Suppressor macrophage (primary cell): ENCODE data around the gene GPR84.
"Not testable (repeated sequence)": the region's sequence is repeated elsewhere in the genome, so short reads cannot be mapped to it uniquely, and the experiment has no call there.

Experiments
- DNase-seq, 4 experiments: peaks; one replicate each; pipeline ENCODE4 v3.0.0-alpha.2; 2020 to 2022

The GPR84 gene

DNA sequence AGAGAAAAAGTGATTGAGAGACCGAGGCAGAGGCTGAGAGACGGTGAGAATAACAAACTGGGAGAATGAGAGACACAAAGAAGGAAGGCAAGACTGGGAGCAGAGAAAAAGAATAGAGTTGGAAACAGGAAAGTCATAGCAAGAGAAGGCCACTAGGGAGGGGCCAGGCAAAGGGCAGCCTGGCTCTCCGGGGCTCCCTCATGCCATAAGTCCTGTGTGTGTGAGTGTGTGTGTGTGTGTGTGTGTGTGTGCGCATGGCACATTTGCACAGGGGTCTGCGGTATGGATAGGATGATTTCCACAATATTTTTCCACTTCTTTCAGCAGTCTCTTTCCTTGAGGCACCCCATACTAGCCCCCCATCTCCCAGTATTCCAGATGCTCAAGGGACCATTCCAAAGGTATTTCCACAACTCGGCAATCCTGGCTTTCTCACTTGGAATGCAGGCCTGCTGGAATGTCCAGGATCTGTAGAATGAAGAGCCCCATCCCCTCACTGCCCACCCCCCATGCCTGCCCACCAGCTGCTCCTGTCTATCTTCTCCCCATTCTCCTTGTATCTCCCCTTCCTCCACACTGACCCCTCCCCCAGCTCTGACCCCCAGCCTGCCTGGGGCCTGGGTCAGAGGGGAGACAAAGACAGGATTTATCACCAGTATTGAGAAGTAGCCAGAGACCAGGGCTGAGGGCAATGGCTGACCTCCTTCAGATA is 9.0 kb downstream of the GPR84 start:
- no peak for DNase-seq

DNA sequence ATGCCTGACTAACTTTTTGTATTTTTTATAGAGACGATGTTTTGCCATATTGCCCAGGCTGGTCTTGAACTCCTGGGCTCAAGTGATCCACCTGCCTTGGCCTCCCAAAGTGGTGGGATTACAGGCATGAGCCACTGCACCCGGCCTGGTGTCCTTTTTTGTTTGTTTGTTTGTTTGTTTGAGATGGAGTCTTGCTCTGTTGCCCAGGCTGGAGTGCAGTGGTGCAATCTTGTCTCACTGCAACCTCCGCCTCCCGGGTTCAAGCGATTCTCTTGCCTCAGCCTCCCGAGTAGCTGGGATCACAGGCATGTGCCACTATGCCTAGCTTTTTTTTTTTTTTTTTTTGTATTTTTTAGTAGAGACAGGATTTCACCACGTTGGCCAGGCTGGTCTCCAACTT is 10.0 kb downstream of the GPR84 start:
- DNase-seq, result not testable (repeated sequence)

- peak; percentile 16 to 58 (median 48) for DNase-seq
These were observed 11.1 kb downstream of the GPR84 start for GRCh38 chr12:54352891-54353874.

DNA sequence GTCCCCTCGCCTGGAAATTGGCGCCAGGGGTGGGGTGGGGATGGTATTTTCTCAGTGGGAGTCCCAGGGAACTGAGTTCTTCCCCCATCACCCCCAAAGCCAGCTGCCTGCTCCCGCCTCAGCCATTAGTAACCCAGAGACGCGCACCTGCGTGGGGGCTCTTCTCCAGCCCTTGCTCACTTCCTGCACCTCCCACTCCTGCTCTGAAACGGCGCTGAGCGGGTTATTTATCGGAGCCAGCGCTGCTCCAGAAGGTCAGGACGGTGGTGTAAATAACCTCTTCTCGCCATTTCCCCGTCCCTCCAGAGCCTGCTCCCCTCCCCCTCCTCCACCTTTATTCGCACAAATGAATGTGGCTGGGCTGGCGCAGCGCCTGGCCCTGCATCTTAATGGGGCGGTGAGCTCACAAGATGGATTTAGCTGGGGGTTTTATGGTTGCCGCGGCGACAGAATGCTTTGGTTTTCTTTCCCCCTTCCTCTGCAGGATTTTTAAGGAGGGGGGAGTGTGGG is 12.2 kb downstream of the GPR84 start:
- peak in 3 of 4 experiments; percentile 46 to 54 (median 50) for DNase-seq

GRCh38 chr12:54351341-54351740 is 12.9 kb downstream of the GPR84 start:
- no peak for DNase-seq

- DNase-seq, result no peak
These were observed 13.5 kb downstream of the GPR84 start for GRCh38 chr12:54350743-54351142.

- no peak for DNase-seq
These were observed 14.6 kb downstream of the GPR84 start for GRCh38 chr12:54349679-54350078.

- DNase-seq, result no peak
These were observed 15.2 kb downstream of the GPR84 start for GRCh38 chr12:54349036-54349435.

DNA sequence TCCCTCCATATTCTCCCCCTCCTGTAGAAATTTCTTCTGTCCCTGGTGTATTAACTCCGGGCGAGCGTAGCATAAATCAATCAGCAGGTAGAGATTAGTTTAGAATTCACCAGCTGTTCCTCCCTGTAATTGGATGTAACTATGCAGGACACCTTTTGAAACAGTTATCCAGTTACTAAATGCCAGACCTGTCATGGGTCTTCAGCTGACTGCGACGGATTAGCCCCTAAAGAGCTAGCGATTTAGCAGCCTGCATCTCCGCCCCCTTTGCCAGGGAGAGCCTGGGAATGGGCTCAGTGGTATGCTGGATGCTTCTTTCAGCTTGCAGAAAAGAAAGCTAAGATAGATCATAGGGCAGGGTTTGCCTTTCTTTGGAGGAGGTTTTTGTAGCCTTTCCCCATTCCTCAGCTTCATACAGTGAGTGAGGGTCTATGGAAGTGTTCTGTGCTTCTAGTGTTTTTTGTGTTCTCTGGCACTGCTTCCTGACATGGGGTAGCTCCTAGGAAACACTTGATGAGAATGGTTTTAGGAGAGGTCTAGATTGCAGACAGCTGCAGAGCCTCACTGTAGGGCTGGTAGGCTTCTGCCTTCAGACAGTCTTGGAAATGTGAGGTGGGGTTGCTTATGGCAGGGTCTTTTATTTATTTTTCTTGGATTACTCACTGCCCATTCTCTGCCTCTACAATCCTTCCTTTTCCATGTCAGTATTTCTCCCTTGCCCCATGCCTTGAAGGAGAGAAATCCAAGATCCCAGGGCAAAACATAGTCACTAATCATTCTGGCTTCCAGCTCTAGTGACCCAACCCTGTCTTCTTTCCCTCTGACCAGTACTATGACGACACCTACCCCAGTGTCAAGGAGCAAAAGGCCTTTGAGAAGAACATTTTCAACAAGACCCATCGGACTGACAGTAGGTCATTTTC is 22.6 kb downstream of the GPR84 start:
- DNase-seq, result no peak

- no peak for DNase-seq
These were observed 23.4 kb downstream of the GPR84 start for GRCh38 chr12:54340846-54341245.

DNA sequence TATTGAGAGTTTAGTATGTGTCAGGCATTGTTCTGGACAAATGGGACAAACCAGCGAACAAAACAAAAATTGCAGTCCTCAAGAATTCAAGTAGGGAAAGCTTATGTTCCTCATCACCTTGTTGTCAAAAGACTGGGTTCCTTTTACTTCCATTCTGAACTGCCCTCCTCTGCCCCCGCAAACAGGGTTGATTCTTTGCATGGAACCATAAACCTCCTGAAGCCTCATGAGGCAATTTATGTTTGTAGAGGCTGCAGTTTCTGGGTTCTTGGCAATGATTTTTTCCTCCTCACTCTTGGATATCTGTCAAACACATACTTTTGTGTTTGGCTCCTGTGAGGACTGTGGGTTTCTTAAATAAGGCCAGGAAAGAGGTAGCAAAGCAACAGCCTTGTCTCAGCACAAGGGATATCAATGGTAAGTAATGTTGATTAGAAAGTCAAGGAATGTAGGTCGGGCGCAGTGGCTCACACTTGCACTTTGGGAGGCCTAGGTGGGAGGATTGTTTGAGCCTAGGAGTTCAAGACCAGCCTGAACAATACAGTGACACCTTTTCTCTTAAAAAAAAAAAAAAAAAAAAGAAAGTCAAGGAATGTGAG is 25.5 kb downstream of the GPR84 start:
- DNase-seq, result no peak

DNA sequence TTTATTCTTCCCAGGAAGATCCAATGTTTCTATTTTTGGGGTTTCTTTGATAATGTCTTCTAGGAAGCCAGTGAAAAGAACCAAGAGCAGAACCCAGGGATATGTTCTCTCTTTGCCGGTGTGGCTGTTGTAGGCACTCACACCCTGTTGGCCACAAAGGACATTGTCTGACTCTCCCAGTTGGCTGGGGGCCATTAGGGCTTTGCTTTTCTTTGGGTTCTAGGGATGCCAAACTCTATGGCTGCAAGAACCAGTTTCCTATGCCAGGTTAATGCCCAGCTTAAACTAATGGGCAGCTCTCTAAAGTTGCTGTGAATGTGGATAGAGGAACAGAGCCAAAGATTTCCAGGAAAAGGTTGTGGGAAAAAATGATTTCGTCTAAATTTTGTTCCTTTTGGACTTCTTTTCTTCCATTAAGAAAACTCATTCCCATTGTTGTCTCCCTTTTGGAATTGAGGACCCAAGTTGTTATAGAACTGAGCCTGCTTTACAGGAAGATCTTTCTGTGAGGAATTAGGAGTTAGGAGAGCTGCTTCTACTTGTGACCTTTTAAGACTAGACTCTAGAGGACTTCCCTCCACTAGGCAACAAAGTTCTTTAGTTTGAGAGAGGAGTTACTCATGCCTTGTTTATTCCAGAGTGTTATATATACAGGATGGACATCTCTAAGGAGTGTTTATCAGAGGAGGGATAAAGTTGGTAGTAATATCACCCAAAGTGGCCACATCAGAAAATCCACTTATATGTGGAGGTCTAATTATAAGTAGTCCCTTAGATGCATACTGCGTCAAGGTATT is 26.2 kb downstream of the GPR84 start:
- peak in 1 of 4 experiments; percentile 44 for DNase-seq

DNA sequence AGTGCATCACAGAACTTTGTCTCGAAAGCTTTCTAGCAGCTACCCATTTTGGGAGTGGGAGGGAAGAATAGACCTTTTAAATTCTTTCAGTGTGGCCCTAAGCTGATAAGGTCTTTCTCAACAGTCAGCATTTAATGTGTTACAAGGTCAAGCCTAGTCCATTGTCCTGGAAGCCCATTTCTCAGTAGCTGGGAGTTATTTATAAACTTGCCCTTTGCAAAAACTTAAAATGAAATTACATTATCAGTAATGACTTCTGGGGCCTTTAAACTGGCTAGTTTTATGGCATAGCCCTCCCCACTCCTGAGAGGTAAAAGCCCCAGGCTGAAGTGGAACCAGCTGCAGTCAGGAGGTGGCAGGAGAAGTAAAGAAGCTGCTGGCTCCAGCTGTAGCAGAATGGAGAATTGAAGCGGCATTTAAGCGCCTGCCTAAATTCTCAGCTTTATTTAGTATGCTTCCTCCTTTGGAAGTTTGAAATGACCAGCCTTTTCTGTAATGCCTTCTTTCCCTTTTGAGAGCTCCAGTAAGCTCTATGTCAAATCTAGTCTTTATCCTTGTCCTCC is 26.9 kb downstream of the GPR84 start:
- DNase-seq, result peak; percentile 54 to 79 (median 71)

GRCh38 chr12:54333420-54334034 is 30.8 kb downstream of the GPR84 start:
- no peak for DNase-seq

- no peak for DNase-seq
These were observed 32.8 kb downstream of the GPR84 start for GRCh38 chr12:54331461-54331860.

GRCh38 chr12:54330442-54330841 is 33.8 kb downstream of the GPR84 start:
- no peak for DNase-seq

DNA sequence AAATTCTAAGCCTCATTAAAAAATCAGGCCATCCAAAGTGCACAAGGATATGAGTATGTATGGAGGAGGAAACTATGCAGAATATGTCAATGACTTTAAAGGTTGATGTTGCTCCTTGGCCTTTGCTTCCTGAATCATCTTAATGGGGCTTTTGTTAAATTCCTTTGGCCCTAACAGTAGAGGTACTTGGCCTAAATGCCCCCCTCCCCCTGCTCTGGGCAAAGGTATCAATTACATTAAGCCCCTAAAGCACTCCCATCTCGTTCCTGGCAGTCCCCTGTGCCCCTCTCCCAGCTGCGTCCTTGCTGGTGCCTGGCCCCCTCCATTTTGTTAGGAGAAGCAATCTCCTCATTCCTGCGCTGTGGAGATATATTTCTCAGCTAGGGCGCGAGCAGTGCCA is 34.5 kb downstream of the GPR84 start:
- no peak for DNase-seq

GRCh38 chr12:54328595-54329337 is 35.5 kb downstream of the GPR84 start:
- DNase-seq, result no peak

DNA sequence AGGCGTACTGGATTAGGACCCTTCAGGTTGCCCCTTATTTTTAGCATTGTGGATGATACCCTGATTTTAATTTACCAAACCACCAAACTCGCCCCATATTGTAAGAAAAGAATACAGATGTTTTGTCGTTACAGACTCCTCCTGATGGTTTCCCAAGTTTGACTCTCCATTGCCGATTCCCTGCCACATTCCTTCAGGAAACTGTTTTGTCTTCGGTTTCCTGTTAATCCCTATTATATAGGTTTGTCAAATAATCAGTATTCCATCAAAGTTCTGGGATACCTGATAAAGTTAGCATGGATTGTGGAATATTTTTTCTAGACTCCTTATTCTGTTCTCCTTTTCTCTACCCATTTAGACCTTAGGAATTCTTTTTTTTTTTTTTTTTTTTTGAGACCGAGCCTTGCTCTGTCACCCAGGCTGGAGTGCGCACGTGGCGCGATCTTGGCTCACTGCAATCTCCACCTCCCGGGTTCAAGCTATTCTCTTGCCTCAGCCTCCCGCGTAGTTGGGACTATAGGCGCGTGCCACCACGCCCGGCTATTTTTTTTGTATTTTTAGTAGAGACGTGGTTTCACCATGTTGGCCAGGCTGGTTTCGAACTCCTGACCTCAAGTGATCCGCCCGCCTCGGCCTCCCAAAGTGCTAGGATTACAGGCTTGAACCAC is 38.7 kb downstream of the GPR84 start:
- not testable (repeated sequence) for DNase-seq
